ENCODE measurements around the gene WARS2.
A peak's percentile ranks its signal among the peaks of the same experiment; 100 is the strongest.

The WARS2 gene

GRCh38 chr1:119001181-119002027 lies 139.0 kb downstream of the WARS2 start:
- Mint-ChIP-seq H3K27me3 (ENCODE audit: low read depth) (peaks cover 83% of the 10 kb centered on the region), H3K9me3 (no peaks in the 10 kb centered on the region), H3K27ac (no peak overlapping the region), H3K4me1 (ENCODE audit: low read depth) (peaks cover 4% of the 10 kb centered on the region), H3K4me3 (peak overlapping the region; percentile 40), H3K36me3 (ENCODE audit: low read depth) (no peaks in the 10 kb centered on the region)
- DNase-seq (ENCODE audit: low spot score), result no peak

GRCh38 chr1:119000371-119001180 lies 139.9 kb downstream of the WARS2 start:
- Mint-ChIP-seq H3K4me1 (ENCODE audit: low read depth) (peaks cover 6% of the 10 kb centered on the region), H3K36me3 (ENCODE audit: low read depth) (no peaks in the 10 kb centered on the region), H3K4me3 (no peak overlapping the region), H3K27me3 (ENCODE audit: low read depth) (peaks cover 81% of the 10 kb centered on the region), H3K27ac (no peak overlapping the region), H3K9me3 (no peaks in the 10 kb centered on the region)
- DNase-seq (ENCODE audit: low spot score), result no peak

- no peak for DNase-seq (ENCODE audit: low spot score)
- Mint-ChIP-seq H3K9me3 (no peaks in the 10 kb centered on the region), H3K27ac (no peak overlapping the region), H3K27me3 (ENCODE audit: low read depth) (peaks cover 82% of the 10 kb centered on the region), H3K4me3 (no peak overlapping the region), H3K4me1 (ENCODE audit: low read depth) (peaks cover 6% of the 10 kb centered on the region), H3K36me3 (ENCODE audit: low read depth) (no peaks in the 10 kb centered on the region)
Observed at GRCh38 chr1:118999348-119000071, 140.9 kb downstream of the WARS2 start.

GRCh38 chr1:118998171-118998570 lies 142.3 kb downstream of the WARS2 start:
- H3K36me3 Mint-ChIP-seq (ENCODE audit: low read depth), result peaks cover 2% of the 10 kb centered on the region
- no peak for DNase-seq (ENCODE audit: low spot score)
- no peak overlapping the region for H3K27ac Mint-ChIP-seq
- H3K4me1 Mint-ChIP-seq (ENCODE audit: low read depth), result peaks cover 8% of the 10 kb centered on the region
- no peaks in the 10 kb centered on the region for H3K9me3 Mint-ChIP-seq
- H3K4me3 Mint-ChIP-seq, result no peak overlapping the region
- peaks cover 82% of the 10 kb centered on the region for H3K27me3 Mint-ChIP-seq (ENCODE audit: low read depth)

- Mint-ChIP-seq H3K9me3 (no peaks in the 10 kb centered on the region), H3K36me3 (ENCODE audit: low read depth) (peaks cover 2% of the 10 kb centered on the region), H3K4me1 (ENCODE audit: low read depth) (peaks cover 5% of the 10 kb centered on the region), H3K27ac (no peak overlapping the region), H3K4me3 (no peak overlapping the region), H3K27me3 (ENCODE audit: low read depth) (peaks cover 76% of the 10 kb centered on the region)
- no peak for DNase-seq (ENCODE audit: low spot score)
Observed at GRCh38 chr1:118997225-118997624, 143.2 kb downstream of the WARS2 start.

- no peaks in the 10 kb centered on the region for H3K9me3 Mint-ChIP-seq
- no peak for DNase-seq (ENCODE audit: low spot score)
- no peak overlapping the region for H3K27ac Mint-ChIP-seq
- peaks cover 82% of the 10 kb centered on the region for H3K27me3 Mint-ChIP-seq (ENCODE audit: low read depth)
- H3K4me3 Mint-ChIP-seq, result no peak overlapping the region
- peaks cover 4% of the 10 kb centered on the region for H3K36me3 Mint-ChIP-seq (ENCODE audit: low read depth)
- peaks cover 4% of the 10 kb centered on the region for H3K4me1 Mint-ChIP-seq (ENCODE audit: low read depth)
Observed at GRCh38 chr1:118995312-118996016, 145.0 kb downstream of the WARS2 start.

- Mint-ChIP-seq H3K4me3 (no peak overlapping the region), H3K9me3 (no peaks in the 10 kb centered on the region), H3K36me3 (ENCODE audit: low read depth) (peaks cover 4% of the 10 kb centered on the region), H3K4me1 (ENCODE audit: low read depth) (peaks cover 4% of the 10 kb centered on the region), H3K27me3 (ENCODE audit: low read depth) (peaks cover 81% of the 10 kb centered on the region), H3K27ac (peak overlapping the region; percentile 62)
- DNase-seq (ENCODE audit: low spot score), result no peak
Observed at GRCh38 chr1:118993700-118994026, 146.8 kb downstream of the WARS2 start.

- no peak overlapping the region for H3K4me3 Mint-ChIP-seq
Observed at GRCh38 chr1:118992868-118993699, 147.4 kb downstream of the WARS2 start.

GRCh38 chr1:118992237-118992825 lies 148.1 kb downstream of the WARS2 start:
- DNase-seq (ENCODE audit: low spot score), result no peak
- H3K36me3 Mint-ChIP-seq (ENCODE audit: low read depth), result peaks cover 4% of the 10 kb centered on the region
- no peaks in the 10 kb centered on the region for H3K9me3 Mint-ChIP-seq
- peak overlapping the region; percentile 35 for H3K27ac Mint-ChIP-seq
- peaks cover 83% of the 10 kb centered on the region for H3K27me3 Mint-ChIP-seq (ENCODE audit: low read depth)
- H3K4me3 Mint-ChIP-seq, result no peak overlapping the region
- peaks cover 4% of the 10 kb centered on the region for H3K4me1 Mint-ChIP-seq (ENCODE audit: low read depth)

More at GRCh38 chr1:118992868-118993699, 147.4 kb downstream of the WARS2 start:
- DNase-seq (ENCODE audit: low spot score), result no peak
- H3K27ac Mint-ChIP-seq, result no peak overlapping the region
- peaks cover 4% of the 10 kb centered on the region for H3K36me3 Mint-ChIP-seq (ENCODE audit: low read depth)
- no peaks in the 10 kb centered on the region for H3K9me3 Mint-ChIP-seq
- peaks cover 83% of the 10 kb centered on the region for H3K27me3 Mint-ChIP-seq (ENCODE audit: low read depth)
- H3K4me1 Mint-ChIP-seq (ENCODE audit: low read depth), result peaks cover 4% of the 10 kb centered on the region

GRCh38 chr1:118991448-118991847 lies 149.0 kb downstream of the WARS2 start:
- Mint-ChIP-seq H3K36me3 (ENCODE audit: low read depth) (peaks cover 7% of the 10 kb centered on the region), H3K27me3 (ENCODE audit: low read depth) (peaks cover 87% of the 10 kb centered on the region), H3K4me3 (no peak overlapping the region), H3K27ac (no peak overlapping the region), H3K4me1 (ENCODE audit: low read depth) (peaks cover 7% of the 10 kb centered on the region), H3K9me3 (peaks cover 6% of the 10 kb centered on the region)
- no peak for DNase-seq (ENCODE audit: low spot score)

- Mint-ChIP-seq H3K27ac (peak overlapping the region; percentile 49), H3K27me3 (ENCODE audit: low read depth) (peaks cover 90% of the 10 kb centered on the region), H3K4me1 (ENCODE audit: low read depth) (peaks cover 5% of the 10 kb centered on the region), H3K4me3 (no peak overlapping the region), H3K9me3 (peaks cover 10% of the 10 kb centered on the region), H3K36me3 (ENCODE audit: low read depth) (peaks cover 7% of the 10 kb centered on the region)
- no peak for DNase-seq (ENCODE audit: low spot score)
Observed at GRCh38 chr1:118990513-118991152, 149.8 kb downstream of the WARS2 start.

- H3K4me3 Mint-ChIP-seq, result no peak overlapping the region
- peak overlapping the region; percentile 49 for H3K27ac Mint-ChIP-seq
- peaks cover 10% of the 10 kb centered on the region for H3K9me3 Mint-ChIP-seq
- H3K27me3 Mint-ChIP-seq (ENCODE audit: low read depth), result peaks cover 90% of the 10 kb centered on the region
- peaks cover 5% of the 10 kb centered on the region for H3K4me1 Mint-ChIP-seq (ENCODE audit: low read depth)
- no peak for DNase-seq (ENCODE audit: low spot score)
- H3K36me3 Mint-ChIP-seq (ENCODE audit: low read depth), result peaks cover 7% of the 10 kb centered on the region
Observed at GRCh38 chr1:118989878-118990378, 150.5 kb downstream of the WARS2 start.

All from T-helper 2 cell treated with Interferon-gamma antibody and Interleukin-4, amounts not matched to agents 5 μg/mL and 100 μg/mL, for 36 hours (primary cell).